Right ventricle myocardium inferior (tissue), 1 donor: ENCODE data around the gene CNKSR3. TPM values are rescaled to one million over a fixed set of nuclear protein-coding genes. Genes with fewer than 3 reads are reported as not detected.

Experiments used
- ATAC-seq: fragments of 200-7000 bp; cut with Tn5 transposase; one replicate; pipeline ENCODE4 v1.9.1; 2020; ENCODE audit warnings: mild to moderate bottlenecking, moderate library complexity
- DNase-seq: peaks from one replicate; pipeline ENCODE4 v3.0.0; 2021; ENCODE audit errors: missing footprints
- intact Hi-C: fragments of 100-400 bp; cut with DNase I; formaldehyde crosslinking; loops from one replicate; pipeline ENCODE4 v1.11.0; 2022
- total RNA-seq: library from RNA; stranded (reverse); fragmentation: NEBNext Ultra II Directional; extraction: Animal tissue kit (Norgen Biotek cat#: 25700); gene quantifications from one replicate; pipeline ENCODE4 v1.2.1, GENCODE V29; 2021
- donor health status: DM: no; HTN: yes; CAD: no; lungs with severe emphysema.

Gene CNKSR3
- total RNA-seq, 1 donor from 2014 or later = 20.0 TPM

- DNase-seq = no peak
- ATAC-seq = no peak
- intact Hi-C loops = no loop called here
Observed at GRCh38 chr6:154440422-154441043, 70.0 kb downstream of the CNKSR3 start.

- ATAC-seq = no peak
- intact Hi-C loops = no loop called here
- no peak for DNase-seq
Observed at GRCh38 chr6:154440022-154440421, 70.5 kb downstream of the CNKSR3 start.

- no peak for ATAC-seq
- no peak for DNase-seq
- intact Hi-C loops = no loop called here
Observed at GRCh38 chr6:154438882-154439415, 71.5 kb downstream of the CNKSR3 start.

GRCh38 chr6:154435400-154435945 is 75.0 kb downstream of the CNKSR3 start:
- intact Hi-C loops = no loop called here
- ATAC-seq (no peak), DNase-seq (no peak)

- ATAC-seq (no peak), DNase-seq (no peak)
- intact Hi-C loops = loop anchor here (5.0 kb wide), 1 partner anchor 78 kb away; the partner anchor contains the start of gene CNKSR3
Observed at GRCh38 chr6:154434662-154435061, 75.8 kb downstream of the CNKSR3 start.

- intact Hi-C loops = loop anchor here (5.0 kb wide), 1 partner anchor 79 kb away; the partner anchor contains the start of gene CNKSR3
- ATAC-seq (no peak), DNase-seq (no peak)
Observed at GRCh38 chr6:154433477-154434241, 76.8 kb downstream of the CNKSR3 start.

GRCh38 chr6:154432533-154433476 is 77.7 kb downstream of the CNKSR3 start:
- DNase-seq (no peak), ATAC-seq (no peak)
- intact Hi-C loops = loop anchor here (5.0 kb wide), 1 partner anchor 79 kb away; the partner anchor contains the start of gene CNKSR3

- intact Hi-C loops = loop anchor here (5.0 kb wide), 1 partner anchor 82 kb away; the partner anchor contains the start of gene CNKSR3
- ATAC-seq = no peak
- DNase-seq = no peak
Observed at GRCh38 chr6:154430481-154430919, 80.0 kb downstream of the CNKSR3 start.

GRCh38 chr6:154429711-154430110 is 80.8 kb downstream of the CNKSR3 start:
- ATAC-seq (no peak), DNase-seq (no peak)
- intact Hi-C loops = loop anchor here (5.0 kb wide), 1 partner anchor 83 kb away; the partner anchor contains the start of gene CNKSR3

GRCh38 chr6:154428897-154429296 is 81.6 kb downstream of the CNKSR3 start:
- intact Hi-C loops = no loop called here
- ATAC-seq = no peak
- no peak for DNase-seq

GRCh38 chr6:154427446-154427845 is 83.0 kb downstream of the CNKSR3 start:
- intact Hi-C loops = no loop called here
- ATAC-seq = no peak

GRCh38 chr6:154426997-154427396 is 83.5 kb downstream of the CNKSR3 start:
- no peak for ATAC-seq
- intact Hi-C loops = no loop called here
- DNase-seq = no peak

More at GRCh38 chr6:154427446-154427845, 83.0 kb downstream of the CNKSR3 start:
- DNase-seq = no peak

- no peak for ATAC-seq
- no peak for DNase-seq
- intact Hi-C loops = no loop called here
Observed at GRCh38 chr6:154425034-154425433, 85.5 kb downstream of the CNKSR3 start.

GRCh38 chr6:154414021-154414813 is 96.3 kb downstream of the CNKSR3 start:
- DNase-seq = no peak
- intact Hi-C loops = loop anchor here (5.0 kb wide), 1 partner anchor 98 kb away; the partner anchor contains the start of gene CNKSR3
- ATAC-seq = no peak

GRCh38 chr6:154412106-154412820 is 98.2 kb downstream of the CNKSR3 start:
- ATAC-seq = no peak
- DNase-seq = no peak
- intact Hi-C loops = loop anchor here (5.0 kb wide), 1 partner anchor 100 kb away; the partner anchor contains the start of gene CNKSR3

GRCh38 chr6:154411076-154411475 is 99.4 kb downstream of the CNKSR3 start:
- DNase-seq (no peak), ATAC-seq (no peak)
- intact Hi-C loops = loop anchor here (2.0 to 5.0 kb wide), 2 partner anchors 101 to 180 kb away; partner anchors contain the start of gene CNKSR3
